GF-D8 (cell line): Measurements from ENCODE around the gene TBC1D4.

ENCODE experiments used
- DNase-seq: peaks from one replicate; lab custom pipeline; 2025; lab: John Stamatoyannopoulos, UW

Gene TBC1D4, protein sequence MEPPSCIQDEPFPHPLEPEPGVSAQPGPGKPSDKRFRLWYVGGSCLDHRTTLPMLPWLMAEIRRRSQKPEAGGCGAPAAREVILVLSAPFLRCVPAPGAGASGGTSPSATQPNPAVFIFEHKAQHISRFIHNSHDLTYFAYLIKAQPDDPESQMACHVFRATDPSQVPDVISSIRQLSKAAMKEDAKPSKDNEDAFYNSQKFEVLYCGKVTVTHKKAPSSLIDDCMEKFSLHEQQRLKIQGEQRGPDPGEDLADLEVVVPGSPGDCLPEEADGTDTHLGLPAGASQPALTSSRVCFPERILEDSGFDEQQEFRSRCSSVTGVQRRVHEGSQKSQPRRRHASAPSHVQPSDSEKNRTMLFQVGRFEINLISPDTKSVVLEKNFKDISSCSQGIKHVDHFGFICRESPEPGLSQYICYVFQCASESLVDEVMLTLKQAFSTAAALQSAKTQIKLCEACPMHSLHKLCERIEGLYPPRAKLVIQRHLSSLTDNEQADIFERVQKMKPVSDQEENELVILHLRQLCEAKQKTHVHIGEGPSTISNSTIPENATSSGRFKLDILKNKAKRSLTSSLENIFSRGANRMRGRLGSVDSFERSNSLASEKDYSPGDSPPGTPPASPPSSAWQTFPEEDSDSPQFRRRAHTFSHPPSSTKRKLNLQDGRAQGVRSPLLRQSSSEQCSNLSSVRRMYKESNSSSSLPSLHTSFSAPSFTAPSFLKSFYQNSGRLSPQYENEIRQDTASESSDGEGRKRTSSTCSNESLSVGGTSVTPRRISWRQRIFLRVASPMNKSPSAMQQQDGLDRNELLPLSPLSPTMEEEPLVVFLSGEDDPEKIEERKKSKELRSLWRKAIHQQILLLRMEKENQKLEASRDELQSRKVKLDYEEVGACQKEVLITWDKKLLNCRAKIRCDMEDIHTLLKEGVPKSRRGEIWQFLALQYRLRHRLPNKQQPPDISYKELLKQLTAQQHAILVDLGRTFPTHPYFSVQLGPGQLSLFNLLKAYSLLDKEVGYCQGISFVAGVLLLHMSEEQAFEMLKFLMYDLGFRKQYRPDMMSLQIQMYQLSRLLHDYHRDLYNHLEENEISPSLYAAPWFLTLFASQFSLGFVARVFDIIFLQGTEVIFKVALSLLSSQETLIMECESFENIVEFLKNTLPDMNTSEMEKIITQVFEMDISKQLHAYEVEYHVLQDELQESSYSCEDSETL (N-terminal part only)

DNA sequence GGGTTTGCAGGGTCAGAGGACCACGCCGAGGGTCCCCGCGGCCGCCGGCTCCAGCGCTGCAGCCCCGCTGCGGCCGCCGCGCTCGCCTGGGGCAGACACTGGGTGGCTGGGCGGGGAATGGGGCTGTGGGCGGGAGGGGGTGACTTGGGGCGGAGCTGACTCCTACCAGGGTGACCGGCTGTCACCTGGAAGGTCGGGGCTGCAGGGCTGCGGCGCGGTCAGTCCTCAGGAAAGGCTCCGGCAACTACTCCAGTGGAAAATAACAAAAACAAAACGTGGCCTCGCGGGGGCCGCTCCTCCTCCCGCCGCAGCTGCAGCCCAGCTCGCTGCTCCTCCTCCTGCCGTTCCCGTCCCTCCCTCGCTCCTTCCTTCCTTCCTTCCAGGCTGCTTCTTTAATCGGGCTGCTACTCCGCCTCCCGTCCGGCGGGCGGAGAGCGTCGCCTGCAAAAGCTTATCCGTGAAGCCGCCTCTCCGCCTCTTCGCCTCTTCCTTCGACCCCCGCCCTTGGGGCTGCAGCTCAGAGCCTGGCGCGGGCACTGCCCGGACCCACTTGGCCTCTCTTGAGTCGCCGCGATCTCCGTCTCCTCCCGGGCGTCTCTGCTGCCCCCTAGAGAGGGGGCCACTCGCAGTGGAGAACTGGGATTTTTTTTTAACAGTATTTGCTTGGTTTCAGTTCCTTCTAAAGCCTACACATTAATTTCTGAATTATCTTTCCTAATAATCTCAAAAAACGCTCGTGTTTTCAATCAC lies at the start of gene TBC1D4:
TBC1D4 (minus strand) TSS at position 100 of the 750 bp plus-strand sequence. CDS start 402 bp downstream, outside the sequence.
- peak; percentile 98 for DNase-seq

DNA sequence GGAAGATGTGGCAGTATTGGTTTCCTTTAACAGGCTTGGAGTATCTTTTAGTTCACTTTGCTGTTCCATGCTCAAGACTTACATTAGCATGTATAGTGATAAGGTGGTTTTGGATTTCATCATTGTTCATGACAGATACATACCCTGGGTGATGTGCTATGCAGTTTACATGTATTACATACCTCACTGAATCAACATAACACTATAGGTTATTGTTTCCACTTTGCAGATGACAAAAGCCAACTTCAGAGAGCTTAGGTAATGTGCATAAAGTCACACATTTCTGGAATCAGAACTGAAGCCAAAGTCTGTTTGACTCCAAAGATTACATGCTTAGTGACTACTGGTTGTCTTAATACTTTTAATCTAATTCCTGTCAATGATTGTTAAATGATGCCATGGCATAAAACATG lies 48.6 kb upstream of the TBC1D4 start:
- no peak for DNase-seq

DNA sequence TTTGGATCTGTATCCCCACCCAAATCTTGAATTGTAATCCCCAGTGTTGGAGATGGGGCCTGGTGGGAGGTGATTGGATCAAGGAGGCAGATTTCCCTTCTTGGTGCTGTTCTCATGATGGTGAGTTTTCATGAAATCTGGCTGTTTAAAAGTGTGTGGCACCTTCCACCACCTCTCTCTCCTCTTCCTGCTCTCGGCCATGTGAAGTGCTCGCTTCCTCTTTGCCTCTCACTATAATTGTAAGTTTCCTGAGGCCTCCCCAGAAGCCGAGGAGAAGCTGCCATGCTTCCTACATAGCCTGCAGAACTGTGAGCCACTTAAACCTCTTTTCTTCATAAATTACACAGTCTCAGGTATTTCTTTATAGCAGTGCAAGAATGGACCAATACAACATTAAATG lies 40.0 kb upstream of the TBC1D4 start:
- DNase-seq = no peak

DNA sequence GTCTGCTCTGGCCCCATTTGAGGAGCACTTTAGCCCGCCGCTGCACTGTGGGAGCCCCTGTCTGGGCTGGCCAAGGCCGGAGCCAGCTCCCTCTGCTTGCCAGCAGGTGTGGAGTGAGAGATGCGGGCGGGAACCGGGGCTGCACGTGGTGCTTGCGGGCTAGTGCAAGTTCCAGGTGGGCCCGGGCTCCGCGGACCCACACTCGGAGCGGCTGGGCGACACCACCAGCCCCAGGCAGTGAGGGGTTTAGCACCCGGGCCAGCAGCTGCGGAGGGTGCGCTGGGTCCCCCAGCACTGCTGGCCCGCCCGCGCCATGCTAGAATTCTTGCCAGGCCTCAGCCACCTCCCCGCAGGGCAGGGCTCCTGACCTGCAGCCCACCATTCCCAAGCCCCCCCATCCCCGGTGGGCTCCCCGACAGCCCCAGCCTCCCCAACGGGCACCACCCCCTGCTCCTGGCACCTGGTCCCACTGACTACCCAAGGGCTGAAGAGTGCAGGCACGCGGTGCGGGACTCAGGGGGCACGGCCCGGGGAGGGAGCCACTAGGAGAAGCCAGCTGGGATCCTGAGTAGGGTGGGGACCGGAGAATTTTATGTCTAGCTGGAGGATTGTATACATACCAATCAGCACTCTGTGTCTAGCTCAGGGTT lies 36.6 kb upstream of the TBC1D4 start:
- DNase-seq = no peak

DNA sequence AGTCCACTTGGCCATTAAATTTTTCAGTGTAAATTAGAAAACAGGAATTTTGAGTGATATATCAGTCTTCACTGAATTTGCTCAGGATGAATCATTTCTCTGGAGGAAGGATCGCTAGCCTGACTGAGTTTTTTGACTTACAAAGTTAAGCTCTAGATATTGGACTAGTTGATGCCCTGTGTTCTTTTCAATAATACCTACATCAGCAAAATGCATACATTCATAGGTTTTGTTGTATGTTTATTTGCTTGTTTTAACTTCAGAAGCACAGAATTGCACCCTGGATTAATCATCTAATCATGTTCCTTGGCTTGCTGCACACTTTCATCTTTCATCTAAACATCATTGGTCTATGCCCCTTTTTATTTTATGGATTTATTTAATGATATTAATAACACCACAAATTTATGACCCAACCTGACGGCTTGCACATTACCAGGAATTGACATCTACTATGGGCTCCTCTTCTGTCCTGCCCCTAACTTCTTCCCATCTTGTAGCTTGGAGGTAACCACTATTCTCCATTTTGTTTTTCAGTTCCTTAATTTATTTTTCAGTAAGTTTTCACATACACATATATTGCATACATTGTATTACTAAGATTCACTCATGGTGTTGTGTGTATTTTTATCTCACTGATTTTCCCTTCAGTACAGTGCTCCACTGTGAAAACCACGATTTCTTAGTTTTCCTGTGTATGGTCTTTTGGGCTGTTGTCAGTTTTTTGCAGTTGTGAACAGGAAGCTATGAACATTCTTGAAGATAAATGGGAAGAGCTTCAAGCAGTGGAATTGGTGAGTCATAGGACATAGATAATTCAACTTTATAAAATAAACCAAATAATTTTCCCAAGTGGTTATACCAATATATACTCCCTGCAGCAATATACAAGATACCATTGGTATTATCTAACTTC lies 32.4 kb upstream of the TBC1D4 start:
- DNase-seq = peak; percentile 55

DNA sequence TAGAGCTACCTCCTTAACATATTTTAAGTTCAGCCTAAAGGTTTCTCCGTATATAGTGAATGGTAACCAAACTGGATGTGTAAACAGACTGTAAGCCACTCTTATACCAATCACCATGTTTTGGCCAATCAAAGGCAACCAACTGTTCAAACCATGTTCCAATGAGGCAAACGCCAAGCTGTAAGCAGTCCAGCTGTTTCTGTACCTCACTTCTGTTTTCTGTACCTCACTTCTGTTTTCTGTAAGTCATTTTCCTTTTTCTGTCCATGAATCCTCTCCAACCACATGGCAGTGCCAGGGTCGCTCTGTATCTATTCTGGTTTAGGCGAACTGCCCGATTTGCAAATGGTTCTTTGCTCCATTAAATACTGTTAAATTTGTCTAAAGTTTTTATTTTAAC lies 31.3 kb upstream of the TBC1D4 start:
- DNase-seq = no peak

DNA sequence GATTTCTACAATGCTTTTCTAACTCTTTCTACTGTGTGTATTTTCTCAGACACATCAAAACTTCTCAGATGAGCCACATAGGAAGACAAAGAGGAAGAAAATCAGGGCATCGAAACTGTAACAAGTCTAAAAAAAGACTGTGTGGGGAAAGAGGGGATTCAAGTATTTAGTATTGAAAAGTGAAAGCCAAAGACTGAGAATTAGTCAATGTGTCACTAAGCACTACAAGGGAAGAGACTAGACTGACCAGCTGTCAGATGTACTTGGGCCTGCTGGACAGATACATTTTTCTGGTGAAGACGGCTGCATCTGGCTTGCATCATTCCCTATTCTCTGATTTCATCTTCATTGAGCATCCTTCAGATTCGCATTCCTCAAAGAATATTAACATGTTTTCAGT lies 30.3 kb upstream of the TBC1D4 start:
- DNase-seq = no peak

DNA sequence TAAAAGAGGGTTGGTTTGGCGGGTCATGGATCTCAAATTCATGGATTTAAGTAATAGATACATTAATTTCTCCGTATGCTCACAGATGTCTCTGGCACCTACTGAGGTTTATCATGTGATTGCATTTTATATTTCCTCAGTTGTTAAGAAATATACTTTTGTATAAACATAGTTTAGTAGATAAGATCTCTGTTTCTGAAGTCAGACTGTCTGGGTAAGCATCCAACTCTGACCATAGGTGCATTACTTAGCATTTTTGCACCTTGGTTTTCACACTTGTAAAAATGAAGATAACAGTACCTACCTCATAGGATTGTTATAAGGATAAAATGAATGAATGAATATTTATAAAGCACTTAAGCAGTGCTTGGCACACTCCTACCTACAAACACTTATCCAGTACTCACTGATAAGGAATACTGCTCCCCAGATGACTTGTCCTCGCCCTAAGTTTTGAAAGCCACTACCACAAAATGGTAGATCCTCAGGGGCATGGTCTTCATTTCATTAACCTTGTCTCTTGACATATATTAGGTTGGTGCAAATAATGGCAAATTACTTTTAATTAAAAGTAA lies 29.2 kb upstream of the TBC1D4 start:
- DNase-seq = peak; percentile 43

DNA sequence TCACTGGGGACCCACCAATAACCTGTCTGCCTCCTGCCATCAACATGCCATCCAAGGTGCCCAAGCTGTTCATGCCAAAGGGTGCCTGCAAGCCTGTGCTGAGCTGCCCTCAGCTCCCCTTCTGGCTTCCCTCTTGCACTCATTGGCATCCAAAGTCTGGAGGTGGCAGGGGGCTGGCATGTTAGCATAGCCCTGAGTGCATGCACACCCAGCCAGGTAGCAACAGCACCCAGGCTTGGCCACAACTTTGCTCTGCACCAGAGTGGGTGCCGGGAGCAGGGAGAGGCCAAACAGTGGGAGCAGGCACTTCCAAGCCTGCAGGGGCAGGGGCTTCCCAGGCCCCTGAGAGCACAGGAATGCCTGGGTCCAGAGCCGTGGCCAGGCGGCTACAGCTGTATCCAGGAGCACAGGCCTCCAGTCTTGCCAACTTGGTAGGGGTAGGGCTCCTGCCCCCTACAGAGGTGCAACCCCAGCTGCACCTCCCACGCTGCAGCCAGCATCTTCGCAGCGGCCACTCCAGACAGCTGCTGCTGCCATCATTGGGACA lies 26.1 kb upstream of the TBC1D4 start:
- DNase-seq = no peak

DNA sequence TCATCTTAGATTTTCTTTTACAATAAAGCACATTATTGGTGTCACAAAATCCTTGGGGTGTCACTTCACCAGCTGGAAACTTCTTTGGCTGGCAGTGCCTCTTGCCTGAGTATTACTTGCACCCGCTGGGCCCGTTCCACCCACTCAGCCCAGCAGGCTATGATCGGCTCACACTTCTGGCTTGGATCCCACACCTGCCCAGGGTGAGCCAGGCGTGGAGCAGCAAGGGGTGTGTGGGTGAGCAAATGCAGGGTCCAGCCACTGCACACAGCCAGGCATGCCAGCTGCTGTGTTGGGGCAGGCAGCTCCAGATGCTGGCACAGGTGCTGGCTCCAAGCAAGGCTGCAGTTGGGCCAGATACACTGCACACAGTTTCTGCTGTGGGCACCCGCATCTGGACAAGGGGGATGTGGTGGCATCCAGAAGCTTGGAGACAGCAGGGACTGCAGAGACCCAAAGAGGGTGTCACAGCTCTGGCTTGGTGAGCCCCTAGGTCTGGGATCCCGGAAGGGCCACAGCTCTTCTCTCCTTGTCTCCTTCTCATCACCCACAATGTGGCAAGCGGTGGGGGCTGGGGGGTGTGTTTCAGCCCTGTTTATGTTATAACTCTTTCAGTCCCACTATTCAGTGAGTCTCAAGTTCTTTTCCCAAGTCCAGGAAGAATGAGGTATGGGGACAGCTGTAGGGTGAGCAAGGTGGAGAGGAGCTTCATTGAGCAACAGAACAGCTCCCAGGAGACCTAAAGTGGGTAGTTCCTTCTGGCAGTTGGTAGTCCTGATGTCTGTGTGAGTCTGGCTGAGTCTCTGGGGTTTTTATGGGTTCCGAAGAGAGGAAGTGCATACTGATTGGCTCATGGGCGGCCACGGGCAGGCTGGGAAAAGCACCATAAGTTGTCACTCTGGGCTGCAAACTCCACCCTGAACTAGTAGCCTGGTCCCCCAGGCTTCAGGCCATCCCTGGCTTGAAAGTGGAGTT lies 25.3 kb upstream of the TBC1D4 start:
- DNase-seq = peak; percentile 94

DNA sequence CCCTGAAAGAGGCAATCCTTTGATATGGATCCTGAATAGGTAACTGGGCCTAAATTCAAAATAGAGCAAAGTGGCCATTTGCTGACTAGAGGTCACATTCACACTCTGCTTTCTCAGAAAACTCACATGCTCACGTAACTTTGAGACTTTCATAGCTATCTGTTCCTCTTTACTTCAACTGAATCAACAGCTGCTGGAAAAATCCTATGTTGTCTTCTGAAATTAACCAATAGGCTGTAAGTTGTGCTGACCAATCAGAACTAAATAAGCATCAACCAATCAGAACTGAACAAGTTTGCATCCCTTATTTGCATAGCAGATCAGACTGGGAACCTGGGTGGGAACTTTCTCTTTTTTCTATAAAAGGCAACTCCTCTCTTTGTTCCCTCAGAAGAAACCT lies 24.0 kb upstream of the TBC1D4 start:
- DNase-seq = peak; percentile 92

DNA sequence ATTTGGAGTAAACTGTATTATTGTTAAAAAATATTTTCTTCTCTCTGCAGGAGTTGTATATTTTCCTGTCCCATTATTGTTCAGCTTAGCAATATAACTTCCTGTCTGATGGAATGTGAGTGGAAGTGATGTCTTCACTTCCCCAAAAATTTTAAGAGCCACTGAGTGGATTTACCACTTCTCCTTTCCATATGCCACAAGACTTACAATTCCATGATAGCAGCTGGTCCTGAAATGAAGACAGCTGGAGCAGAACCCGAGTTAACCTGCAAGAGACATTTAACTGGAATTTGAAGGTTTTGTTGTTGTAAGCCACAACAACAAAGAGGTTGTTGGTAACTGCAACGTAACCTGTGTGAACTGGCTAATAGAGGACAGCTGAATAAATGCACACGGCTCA lies 23.4 kb upstream of the TBC1D4 start:
- DNase-seq = peak; percentile 99

DNA sequence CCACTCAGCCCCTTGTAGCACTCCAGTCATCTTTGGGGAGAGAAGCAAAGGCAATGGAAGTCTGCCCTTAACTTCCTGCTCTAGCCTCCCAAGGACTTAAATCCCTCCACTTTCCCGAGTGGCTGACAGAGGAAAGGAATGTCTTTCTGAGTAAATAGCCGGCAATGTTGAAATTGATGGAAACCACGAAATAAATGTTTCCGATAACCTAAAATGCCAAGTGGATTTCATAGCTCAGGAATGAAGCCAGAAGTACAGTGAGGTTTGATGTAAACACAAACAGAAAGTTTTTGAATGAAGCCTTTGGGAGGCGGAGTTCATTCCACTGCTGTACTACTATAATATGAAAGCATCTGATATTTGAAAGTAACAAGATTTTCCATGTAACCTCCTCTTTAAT lies 14.0 kb upstream of the TBC1D4 start:
- DNase-seq = no peak

DNA sequence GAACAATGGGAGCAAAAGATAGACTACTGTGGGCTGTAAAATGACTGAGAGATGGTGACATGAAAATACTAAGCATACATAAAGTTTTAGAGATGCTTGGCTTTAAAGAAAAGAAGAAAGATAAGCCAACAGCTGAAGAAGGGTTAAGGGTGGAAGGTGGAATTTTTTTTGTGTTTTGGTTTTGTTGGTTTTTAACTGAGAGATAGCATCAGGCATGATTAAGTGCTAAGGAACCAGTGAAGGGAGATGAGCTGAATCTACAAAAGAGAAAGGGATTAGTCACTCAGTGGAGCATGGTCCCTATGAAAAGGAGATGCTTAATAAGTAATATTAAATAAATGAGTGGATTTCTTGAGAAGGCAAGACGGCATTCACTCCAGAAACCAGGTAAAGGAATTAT lies 12.5 kb upstream of the TBC1D4 start:
- DNase-seq = no peak

DNA sequence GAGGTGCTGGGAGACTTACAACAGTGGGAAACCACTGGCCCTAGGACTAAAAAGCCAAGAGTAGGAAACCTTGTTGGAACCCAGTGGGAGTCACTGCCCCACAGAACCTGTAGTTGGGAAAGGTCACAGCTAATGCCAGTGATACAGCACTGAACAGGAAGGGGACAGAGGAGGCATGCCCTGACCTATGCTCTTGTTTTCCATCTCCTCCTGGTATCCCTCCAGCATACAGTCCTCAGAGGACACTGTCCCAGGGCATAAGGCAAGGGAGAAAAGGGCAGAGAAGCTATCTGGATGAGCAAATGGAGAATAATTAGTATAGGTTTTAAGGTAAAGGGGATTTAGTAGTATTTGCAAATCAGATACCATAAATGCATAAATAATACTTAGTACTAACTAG lies 11.2 kb upstream of the TBC1D4 start:
- no peak for DNase-seq

DNA sequence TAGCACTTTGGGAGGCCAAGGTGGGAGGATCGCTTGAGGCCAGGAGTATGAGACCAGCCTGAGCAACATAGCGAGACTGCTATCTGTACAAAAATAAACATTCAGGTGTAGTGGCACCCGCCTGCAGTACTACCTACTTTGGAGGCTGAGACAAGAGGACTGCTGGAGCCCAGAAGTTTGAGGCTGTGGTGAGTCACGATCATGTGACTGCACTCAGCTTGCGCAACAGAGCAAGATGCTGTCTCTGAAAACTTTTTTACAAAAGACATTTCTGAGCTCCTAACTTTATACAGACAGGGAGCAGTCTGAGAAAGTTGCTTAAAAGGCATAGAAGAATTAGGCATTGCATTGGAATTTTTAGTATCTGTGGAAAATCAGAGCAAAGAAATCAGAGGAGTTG lies 10.4 kb upstream of the TBC1D4 start:
- no peak for DNase-seq

DNA sequence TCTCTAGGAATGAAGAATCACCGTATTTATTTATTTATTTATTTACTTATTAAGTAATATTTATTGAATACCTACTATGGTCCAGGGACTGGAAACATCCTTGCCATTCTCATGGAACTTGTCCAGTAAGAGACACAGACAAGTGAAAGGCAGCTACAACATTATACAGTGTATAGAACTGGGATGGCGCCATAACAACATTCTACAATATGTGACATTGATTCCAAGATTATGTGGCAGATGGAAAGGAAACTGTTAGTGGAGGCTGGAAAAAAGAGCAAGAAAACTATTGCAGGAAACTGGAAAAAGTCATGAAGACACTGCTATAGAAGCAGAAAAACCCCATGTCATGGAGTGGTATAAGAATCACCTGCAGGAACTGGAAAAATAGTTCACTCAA lies 9.4 kb upstream of the TBC1D4 start:
- no peak for DNase-seq
